ENCODE results near the gene SORL1.

Gene SORL1

DNA sequence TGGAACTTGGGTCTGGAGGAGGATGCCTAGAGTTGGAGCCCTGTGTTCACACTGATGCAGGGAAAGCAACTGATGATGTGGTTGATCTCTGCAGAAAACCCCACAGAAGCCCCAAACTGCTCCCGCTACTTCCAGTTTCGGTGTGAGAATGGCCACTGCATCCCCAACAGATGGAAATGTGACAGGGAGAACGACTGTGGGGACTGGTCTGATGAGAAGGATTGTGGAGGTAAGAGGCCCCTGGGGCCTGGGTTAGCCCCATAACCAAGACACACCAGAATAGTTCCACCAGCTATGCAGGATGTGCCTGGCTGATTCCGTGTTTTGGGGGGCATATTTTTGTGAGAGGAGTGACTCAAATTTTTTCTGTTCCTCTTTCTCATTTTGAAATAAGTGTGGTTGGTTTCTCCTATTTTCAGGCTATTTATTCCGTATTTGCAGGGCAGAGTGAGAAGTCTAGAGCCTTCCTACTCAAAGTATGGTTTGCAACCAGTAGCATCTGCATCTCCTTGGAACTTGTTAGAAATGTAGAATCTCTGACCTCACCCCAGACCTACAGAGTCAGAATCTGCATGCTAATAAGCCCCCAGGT is 137.9 kb downstream of the SORL1 start:
- peak; percentile 97 for DNase-seq

- DNase-seq, result no peak
Observed at GRCh38 chr11:121590772-121591404, 138.8 kb downstream of the SORL1 start.

DNA sequence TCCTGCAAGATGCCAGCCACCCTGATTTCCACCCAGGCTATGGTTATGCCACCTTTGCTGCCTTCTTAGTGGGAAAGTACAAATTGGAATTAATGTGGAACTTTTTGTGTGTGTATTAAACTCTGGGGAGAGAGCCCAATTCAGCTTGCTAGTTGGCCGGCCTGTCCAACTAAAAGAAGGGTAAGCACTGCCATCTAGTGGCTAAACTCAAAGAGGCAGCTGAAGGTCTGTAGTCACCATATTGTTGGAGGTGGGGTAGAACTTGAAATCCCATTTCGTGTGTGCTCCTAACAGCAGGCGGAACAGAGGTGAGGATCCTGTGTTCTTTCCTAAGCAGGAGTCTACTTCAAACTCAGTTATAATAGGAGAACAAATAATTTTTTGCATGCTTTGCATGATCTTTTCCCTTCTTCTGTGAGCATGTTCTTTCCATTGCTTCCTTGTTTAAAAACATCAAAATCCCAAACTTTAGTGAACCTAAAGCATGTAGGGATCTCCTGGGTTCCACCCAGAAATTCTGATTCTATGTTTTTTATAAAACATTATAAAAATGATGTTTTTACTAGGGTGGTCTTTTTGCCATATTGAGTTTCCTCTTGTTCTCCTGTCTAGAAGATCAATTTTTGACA is 139.4 kb downstream of the SORL1 start:
- DNase-seq, result peak; percentile 75

GRCh38 chr11:121592708-121593107 is 140.6 kb downstream of the SORL1 start:
- no peak for DNase-seq

DNA sequence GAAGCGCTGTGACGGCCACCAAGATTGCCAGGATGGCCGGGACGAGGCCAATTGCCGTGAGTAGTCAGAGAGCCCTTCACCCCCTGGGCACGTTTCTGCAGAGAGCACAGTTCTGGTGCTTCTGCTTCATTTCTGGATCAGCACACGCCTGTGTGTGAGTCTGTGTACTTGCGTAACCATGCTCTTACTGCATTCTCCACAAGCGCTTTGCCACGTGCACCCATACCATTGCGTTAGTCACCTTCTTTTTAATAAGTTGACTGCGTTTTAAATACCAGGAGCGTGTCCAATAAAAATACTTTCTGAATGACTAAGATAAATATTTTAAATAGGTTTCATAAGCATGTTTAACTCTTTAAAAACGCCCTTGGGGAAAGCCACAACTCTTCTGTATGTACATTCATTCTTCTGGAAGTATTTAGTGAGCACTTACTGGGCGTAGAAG is 143.6 kb downstream of the SORL1 start:
- DNase-seq, result no peak

DNA sequence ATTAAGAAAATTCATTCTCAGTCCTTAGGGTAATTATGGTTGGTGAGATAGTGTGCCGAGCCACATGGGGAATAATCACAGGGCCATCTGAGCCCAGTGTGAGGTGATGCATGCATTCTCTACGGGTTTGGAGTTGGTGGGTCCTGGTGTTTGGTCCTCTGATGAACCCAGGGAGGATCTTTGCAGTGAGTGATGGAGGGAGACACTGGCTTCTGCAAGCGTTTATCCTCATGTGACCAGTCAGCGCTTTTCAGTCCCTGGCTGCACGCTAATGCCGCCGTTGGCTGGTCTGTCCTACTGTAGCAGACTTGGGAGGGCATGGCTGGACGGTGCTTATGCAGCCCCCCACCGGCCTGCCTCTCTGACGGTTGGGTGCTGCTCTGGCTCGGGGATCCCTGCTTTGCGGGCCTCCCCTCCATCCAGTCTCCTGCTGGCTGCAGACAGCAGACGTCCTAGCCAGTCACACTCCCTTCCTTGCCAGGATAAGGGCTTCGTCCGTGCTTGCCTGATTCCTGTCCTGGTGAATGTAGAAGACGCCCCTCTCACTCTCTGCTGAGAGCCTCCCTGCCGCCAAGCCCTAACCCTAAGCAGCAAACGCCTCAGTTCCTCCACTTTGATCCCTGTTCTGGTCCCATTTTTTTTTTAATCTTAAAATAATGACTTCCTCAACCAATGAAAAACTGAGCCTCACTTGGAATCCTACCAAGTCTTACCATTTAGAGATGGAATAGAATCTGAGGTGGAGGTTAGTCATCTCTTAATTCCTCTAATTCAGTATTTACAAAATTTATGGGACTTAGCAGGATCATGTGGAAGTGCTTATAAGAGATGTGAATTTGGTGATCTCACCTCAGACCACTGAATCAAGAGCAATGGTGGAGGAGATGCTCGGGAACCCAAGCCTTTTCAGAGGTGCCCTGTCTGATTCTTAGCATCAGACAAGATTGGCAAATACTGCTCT is 144.4 kb downstream of the SORL1 start:
- DNase-seq, result no peak

DNA sequence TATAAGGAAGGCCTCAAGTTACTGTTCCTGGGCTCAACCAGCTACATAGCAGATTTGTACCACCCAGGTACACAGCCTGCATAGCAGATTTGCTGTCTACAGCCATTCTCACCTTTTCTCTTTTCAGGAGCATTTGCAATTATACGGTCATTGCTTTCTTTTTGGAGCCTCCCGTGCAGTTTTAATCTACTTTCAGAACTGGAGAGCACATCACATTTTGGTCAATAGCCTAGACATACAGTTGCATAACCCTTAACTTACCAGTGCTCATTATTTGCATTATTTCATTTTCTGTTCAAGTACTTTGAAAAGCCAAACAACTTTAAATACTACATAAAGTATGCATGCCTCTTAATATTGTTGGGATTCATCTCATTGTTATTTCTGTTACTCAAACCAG is 151.2 kb downstream of the SORL1 start:
- DNase-seq, result no peak

- no peak for DNase-seq
Observed at GRCh38 chr11:121604152-121604551, 152.0 kb downstream of the SORL1 start.

GRCh38 chr11:121606354-121606753 is 154.2 kb downstream of the SORL1 start:
- DNase-seq, result no peak

DNA sequence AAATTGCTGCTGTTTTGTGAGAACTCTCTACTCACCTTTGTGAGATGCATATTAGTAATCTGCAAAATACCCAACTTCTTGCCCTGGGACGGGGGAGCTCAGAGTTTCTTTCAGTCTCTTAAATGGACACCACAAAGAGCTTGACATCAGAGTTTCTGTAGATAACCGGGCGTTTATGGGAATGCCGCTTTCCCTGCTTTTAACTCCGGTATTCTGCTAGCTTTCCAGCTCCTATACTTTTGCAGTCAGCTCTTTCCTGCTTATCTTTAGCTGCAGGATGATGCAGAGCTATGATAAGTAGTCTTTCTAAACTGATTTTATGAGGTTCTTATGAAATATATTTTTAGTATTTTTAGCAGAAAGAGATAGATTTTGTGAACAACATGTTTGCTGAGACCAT is 155.2 kb downstream of the SORL1 start:
- DNase-seq, result no peak

DNA sequence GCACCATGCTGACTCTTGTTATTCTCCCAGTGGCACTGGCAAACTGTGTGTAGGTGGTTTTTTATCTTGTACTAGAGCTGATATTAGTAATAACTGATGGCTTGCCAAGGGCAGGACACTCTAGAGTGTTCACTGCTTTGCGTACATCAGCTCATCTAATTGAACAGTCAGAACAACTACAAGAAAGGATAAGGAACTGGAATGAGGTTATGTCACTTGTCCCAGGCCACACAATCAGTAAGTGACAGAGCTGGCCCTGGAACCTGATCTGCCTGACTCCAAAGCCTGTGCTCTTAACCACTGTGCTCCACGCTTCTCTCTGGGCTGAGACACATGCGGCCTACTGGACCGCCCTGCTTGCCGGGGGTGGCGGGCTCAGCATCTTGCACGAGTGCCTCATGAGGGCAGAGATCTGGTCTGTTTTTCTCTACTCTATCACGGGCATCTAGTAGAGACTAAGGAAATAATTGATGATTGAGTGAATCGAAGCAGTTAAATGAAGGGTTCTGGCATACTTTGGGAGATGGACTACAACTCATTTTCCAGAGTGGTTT is 156.5 kb downstream of the SORL1 start:
- no peak for DNase-seq

GRCh38 chr11:121610706-121611105 is 158.6 kb downstream of the SORL1 start:
- DNase-seq, result no peak

- DNase-seq, result no peak
Observed at GRCh38 chr11:121611242-121611641, 159.1 kb downstream of the SORL1 start.

- DNase-seq, result no peak
Observed at GRCh38 chr11:121613724-121614123, 161.6 kb downstream of the SORL1 start.

DNA sequence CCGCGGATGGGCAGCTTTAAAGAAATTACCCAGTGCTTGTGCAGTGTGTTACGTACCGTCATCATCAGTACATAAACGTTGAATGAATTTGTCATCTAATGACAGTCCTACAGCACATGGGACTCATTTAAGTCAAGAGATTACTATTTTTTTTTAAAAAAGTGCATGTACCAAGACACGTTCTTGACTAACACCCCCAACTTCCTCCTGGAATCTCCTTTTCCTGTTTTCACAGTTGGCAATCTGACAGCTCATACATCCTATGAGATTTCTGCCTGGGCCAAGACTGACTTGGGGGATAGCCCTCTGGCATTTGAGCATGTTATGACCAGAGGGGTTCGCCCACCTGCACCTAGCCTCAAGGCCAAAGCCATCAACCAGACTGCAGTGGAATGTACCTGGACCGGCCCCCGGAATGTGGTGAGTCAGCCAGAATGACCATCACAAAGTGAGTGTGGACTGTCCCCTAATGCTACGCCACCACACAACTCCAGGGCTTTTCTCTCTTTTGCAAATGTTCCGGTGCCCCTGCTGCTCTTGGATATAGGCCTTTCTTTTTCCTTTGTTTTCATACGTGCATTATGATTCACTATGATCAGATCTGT is 162.6 kb downstream of the SORL1 start:
- no peak for DNase-seq

GRCh38 chr11:121615501-121615900 is 163.4 kb downstream of the SORL1 start:
- no peak for DNase-seq

DNA sequence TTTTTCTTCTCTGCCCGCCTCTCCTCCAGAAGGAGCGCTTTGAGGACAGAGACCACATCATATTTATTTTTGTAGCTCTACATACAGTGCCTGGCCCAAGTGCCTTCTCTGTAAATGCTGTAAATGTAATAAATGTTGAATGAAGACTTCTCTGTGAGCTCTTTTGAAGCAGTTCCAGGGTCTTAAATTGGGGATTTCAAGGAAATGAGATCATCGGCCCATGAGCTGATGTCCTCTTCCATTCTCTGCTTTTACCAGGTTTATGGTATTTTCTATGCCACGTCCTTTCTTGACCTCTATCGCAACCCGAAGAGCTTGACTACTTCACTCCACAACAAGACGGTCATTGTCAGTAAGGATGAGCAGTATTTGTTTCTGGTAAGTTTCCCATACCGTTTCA is 166.4 kb downstream of the SORL1 start:
- no peak for DNase-seq

DNA sequence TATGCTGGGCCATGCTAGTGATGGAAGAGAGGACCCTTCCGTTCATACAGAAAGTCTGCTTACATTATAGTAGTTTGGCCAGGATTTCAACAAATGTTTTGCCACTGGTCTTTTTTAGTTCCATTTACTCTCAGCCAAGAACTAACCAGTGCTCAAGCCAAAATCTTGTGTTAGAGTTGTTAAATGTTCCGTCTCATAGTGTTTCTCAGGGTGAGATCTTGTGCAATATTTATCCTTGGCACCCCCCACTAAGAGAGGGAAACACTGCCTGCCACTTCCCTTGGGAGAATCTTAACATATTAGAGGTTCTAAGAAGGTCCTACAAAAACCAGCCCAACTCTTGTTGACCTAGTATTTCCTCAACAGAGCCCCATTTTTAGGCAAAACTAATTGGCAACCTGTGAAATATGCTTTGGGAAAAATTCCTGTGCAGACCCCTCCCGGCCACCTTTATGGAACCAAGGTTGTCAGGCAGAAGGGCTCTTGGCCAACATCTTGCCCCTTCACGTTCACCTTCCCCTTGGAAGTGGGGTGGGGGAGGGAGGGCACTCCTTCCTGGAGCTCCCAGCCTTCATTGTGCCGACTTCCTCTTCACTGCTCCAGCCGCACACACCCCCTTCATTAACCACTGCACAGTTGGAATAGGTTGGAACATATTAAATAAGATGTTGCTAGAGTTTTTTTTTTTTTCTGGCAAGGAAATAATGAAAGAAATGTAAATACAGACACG is 173.8 kb downstream of the SORL1 start:
- DNase-seq, result no peak

DNA sequence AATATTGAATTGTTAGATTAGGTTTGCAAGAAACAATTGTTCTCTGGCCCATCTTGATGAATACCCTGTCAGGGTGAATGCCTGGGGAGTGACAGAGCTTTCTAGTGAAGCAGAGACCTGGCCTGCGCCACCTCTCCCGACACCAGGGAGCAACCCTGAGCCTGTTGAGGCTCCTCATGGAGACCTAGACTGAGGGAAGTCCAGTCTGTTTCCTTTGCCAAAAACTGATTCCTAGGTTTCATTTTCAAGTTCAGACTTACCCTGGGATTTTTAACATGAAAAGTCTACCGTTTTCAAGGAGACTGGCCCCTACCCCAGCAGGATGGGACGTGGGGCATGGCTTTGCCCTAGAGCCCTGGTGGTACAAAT is 174.4 kb downstream of the SORL1 start:
- DNase-seq, result no peak

DNA sequence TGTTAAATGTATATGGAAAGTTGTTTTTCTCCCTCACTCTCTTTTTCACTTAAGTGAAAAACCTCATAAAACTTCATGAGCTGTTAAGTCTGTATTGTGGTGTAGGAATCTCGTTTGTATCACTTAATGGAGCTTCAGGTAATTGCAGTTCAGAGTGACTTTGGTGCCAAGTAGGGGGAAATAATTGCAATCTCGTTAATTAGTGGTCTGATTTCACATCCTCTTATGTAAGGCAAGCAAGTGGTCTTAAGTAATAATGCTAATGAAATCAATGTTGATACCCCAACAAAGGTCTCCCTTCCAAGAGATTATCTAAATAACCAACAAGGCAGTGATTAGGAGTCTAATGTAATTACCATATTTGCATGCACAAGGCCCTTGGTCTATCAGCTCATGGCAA is 174.9 kb downstream of the SORL1 start:
- no peak for DNase-seq

DNA sequence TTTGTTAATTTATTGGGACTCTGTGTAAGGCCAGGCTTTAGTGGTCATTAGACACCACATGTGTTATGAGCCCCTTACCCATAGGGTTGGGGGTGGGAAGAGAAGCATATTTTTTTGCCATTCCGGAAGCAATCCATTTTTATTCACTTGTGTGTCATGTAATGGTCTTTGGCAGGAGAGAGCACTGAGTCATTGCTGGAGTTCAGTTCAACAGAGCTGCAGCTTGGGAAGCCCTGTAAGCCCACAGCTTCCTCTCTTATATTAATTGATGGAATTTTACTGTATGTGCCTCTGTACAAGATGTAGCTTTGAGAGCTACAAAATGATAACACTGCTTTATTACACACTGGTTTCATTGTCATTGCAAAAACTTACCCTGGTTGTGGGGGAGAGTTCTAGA is 177.9 kb downstream of the SORL1 start:
- no peak for DNase-seq

DNA sequence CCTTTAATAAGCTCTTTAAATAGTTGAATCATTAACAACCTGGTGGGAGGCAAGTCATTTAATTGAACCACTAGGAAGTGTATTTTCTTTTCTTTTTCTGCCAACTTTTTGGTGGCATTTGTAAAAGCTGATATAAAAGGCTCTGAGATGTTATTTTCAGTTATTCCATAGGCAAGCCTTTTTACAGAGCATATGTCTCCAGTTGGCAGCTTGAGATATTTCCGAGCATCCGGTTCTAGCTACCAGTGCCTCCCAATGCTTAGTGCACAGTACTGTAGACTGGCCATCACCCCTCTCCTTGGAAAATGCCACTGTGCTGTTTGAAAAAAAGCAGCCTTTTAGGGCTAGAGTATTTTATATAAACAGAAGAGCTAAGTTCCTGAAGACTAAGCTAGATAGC is 179.3 kb downstream of the SORL1 start:
- no peak for DNase-seq

All from MV-4-11 (cell line).